Mesenchymal stem cell (in vitro differentiated cells and primary cell): Measurements from ENCODE around the gene TTLL1.
A peak's percentile ranks its signal among the peaks of the same experiment; 100 is the strongest.

Experiments
- DNase-seq: peaks from one replicate; pipeline ENCODE4 v3.0.0-alpha.2; 2013
- H2AFZ ChIP-seq: one replicate; pipeline ENCODE4 v1.6.1; 2013; ENCODE audit warnings: low read depth, mild to moderate bottlenecking, control low read depth, inconsistent platforms, low read length, moderate library complexity
- H2AK5ac ChIP-seq: 2 replicates; pipeline ENCODE4 v1.6.1; 2013; ENCODE audit warnings: low read length, moderate library complexity, mild to moderate bottlenecking, inconsistent platforms; ENCODE audit not compliant: severe bottlenecking
- H2BK120ac ChIP-seq: one replicate; pipeline ENCODE4 v1.6.1; 2013; ENCODE audit warnings: low read depth, mild to moderate bottlenecking, inconsistent platforms, low read length, moderate library complexity
- H2BK12ac ChIP-seq, 2 experiments: one replicate each; pipeline ENCODE4 v1.6.1; 2013; ENCODE audit warnings: inconsistent platforms in 2 of 2, low read length in 2 of 2, mild to moderate bottlenecking in 2 of 2, moderate library complexity in 2 of 2, control low read depth in 1 of 2
- H2BK15ac ChIP-seq: one replicate; pipeline ENCODE4 v1.6.1; 2013; ENCODE audit warnings: mild to moderate bottlenecking, low read depth, inconsistent platforms; ENCODE audit not compliant: poor library complexity, severe bottlenecking
- H2BK5ac ChIP-seq: 2 replicates; pipeline ENCODE4 v1.6.1; 2013; ENCODE audit warnings: low read depth, mild to moderate bottlenecking, low read length, control low read depth, inconsistent platforms; ENCODE audit not compliant: poor library complexity, severe bottlenecking
- H3K14ac ChIP-seq, 2 experiments: one replicate each; pipeline ENCODE4 v1.6.1; 2013; ENCODE audit warnings: inconsistent platforms in 2 of 2, low read length in 2 of 2, control low read depth in 1 of 2, mild to moderate bottlenecking in 1 of 2, moderate library complexity in 1 of 2
- H3K18ac ChIP-seq, 2 experiments: one replicate each; pipeline ENCODE4 v1.6.1; 2013; ENCODE audit warnings: inconsistent platforms in 2 of 2, low read length in 2 of 2, control low read depth in 1 of 2, low read depth in 1 of 2, mild to moderate bottlenecking in 1 of 2
- H3K23ac ChIP-seq, 2 experiments: one replicate each; pipeline ENCODE4 v1.6.1; 2013; ENCODE audit warnings: inconsistent platforms in 2 of 2, low read length in 2 of 2, mild to moderate bottlenecking in 2 of 2, moderate library complexity in 2 of 2, control low read depth in 1 of 2
- H3K27ac ChIP-seq: 2 replicates; pipeline ENCODE4 v1.5.1; 2013; ENCODE audit warnings: mild to moderate bottlenecking, moderate library complexity, low read length, control low read depth, inconsistent platforms; ENCODE audit not compliant: poor library complexity, severe bottlenecking
- H3K27me3 ChIP-seq, 2 experiments: 2 replicates each; pipeline versions ENCODE4 v1.6.1 to v1.7.0; 2013; ENCODE audit warnings: low read length in 2 of 2, mild to moderate bottlenecking in 2 of 2, moderate library complexity in 2 of 2, control low read depth in 1 of 2, inconsistent platforms in 1 of 2; ENCODE audit not compliant: control insufficient read depth in 1 of 2, insufficient read depth in 1 of 2
- H3K36me3 ChIP-seq, 2 experiments: 2 replicates each; pipeline versions ENCODE4 v1.6.1 to v1.7.0; 2013; ENCODE audit warnings: low read length in 2 of 2, control low read depth in 1 of 2, inconsistent platforms in 1 of 2, low read depth in 1 of 2, mild to moderate bottlenecking in 1 of 2; ENCODE audit not compliant: insufficient read depth in 2 of 2, control insufficient read depth in 1 of 2
- H3K4ac ChIP-seq, 2 experiments: one replicate each; pipeline ENCODE4 v1.6.1; 2013; ENCODE audit warnings: inconsistent platforms in 2 of 2, low read length in 2 of 2, mild to moderate bottlenecking in 2 of 2, moderate library complexity in 2 of 2, control low read depth in 1 of 2, low read depth in 1 of 2
- H3K4me1 ChIP-seq: 2 replicates; pipeline ENCODE4 v1.6.1; 2013; ENCODE audit warnings: low read depth, low read length, control low read depth; ENCODE audit not compliant: control insufficient read depth, insufficient read depth
- H3K4me2 ChIP-seq: 2 replicates; pipeline ENCODE4 v1.6.1; 2013; ENCODE audit warnings: low read length, mild to moderate bottlenecking, inconsistent platforms; ENCODE audit not compliant: poor library complexity, severe bottlenecking
- H3K4me3 ChIP-seq, 2 experiments: 2 replicates each; pipeline versions ENCODE4 v1.5.1 to v1.7.0; 2013; ENCODE audit warnings: low read length in 2 of 2, mild to moderate bottlenecking in 2 of 2, control low read depth in 1 of 2, low read depth in 1 of 2; ENCODE audit not compliant: insufficient read depth in 1 of 2
- H3K79me1 ChIP-seq: replicated peaks from 2 replicates; pipeline ENCODE4 v1.6.1; 2013; ENCODE audit warnings: mild to moderate bottlenecking, control low read depth, low read length, inconsistent platforms; ENCODE audit not compliant: poor library complexity, severe bottlenecking
- H3K9ac ChIP-seq: 2 replicates; pipeline ENCODE4 v1.7.0; 2013; ENCODE audit warnings: mild to moderate bottlenecking, low read length, moderate library complexity
- H3K9me3 ChIP-seq: 2 replicates; pipeline ENCODE4 v1.7.0; 2013; ENCODE audit warnings: mild to moderate bottlenecking, low read length; ENCODE audit not compliant: control insufficient read depth
- H4K8ac ChIP-seq: one replicate; pipeline ENCODE4 v1.6.1; 2013; ENCODE audit warnings: inconsistent platforms, mild to moderate bottlenecking, low read length, moderate library complexity
- H4K91ac ChIP-seq: one replicate; pipeline ENCODE4 v1.6.1; 2013; ENCODE audit warnings: mild to moderate bottlenecking, low read length, inconsistent platforms
- WGBS: methylation state at CpG from one replicate; pipeline ENCODE4 v1.1.7; 2013; ENCODE audit warnings: mixed read lengths; 5-methylcytosine and 5-hydroxymethylcytosine counted together

Gene TTLL1

GRCh38 chr22:43080616-43081015, 8.6 kb downstream of the TTLL1 start:
- Histone ChIP-seq H3K27ac (no peak overlapping the region), H2BK12ac (no peak overlapping the region), H2BK15ac (no peak overlapping the region)

GRCh38 chr22:43079742-43080141, 9.4 kb downstream of the TTLL1 start:
- no peak overlapping the region for H2BK120ac ChIP-seq
- H2AK5ac ChIP-seq, result no peak overlapping the region
- peaks cover 1% of the 10 kb centered on the region for H3K4me1 ChIP-seq
- H2BK12ac ChIP-seq, result no peak overlapping the region
- H3K27ac ChIP-seq, result no peak overlapping the region
- H3K27me3 ChIP-seq, result no peaks in the 10 kb centered on the region
- no peak overlapping the region for H4K91ac ChIP-seq
- no peak overlapping the region for H2AFZ ChIP-seq
- peaks cover 8 to 24% of the 10 kb centered on the region in 2 experiments for H3K36me3 ChIP-seq
- no peak overlapping the region for H3K9ac ChIP-seq
- peaks cover 9% of the 10 kb centered on the region for H3K79me1 ChIP-seq
- H3K14ac ChIP-seq, result no peak overlapping the region
- H3K23ac ChIP-seq, result no peak overlapping the region
- no peak overlapping the region for H2BK15ac ChIP-seq
- no peak overlapping the region for H3K4ac ChIP-seq
- 96% methylated on average over 14 of the region's 14 CpGs for WGBS
- H2BK5ac ChIP-seq, result no peak overlapping the region
- no peaks in the 10 kb centered on the region for H3K9me3 ChIP-seq
- no peak overlapping the region for H3K18ac ChIP-seq
- no peak overlapping the region for H3K4me2 ChIP-seq
- DNase-seq, result no peak
- H3K4me3 ChIP-seq, result no peak overlapping the region
- H4K8ac ChIP-seq, result no peak overlapping the region

More at GRCh38 chr22:43080616-43081015, 8.6 kb downstream of the TTLL1 start:
- Histone ChIP-seq H4K91ac (no peak overlapping the region), H2AFZ (no peak overlapping the region), H3K14ac (no peak overlapping the region), H3K4ac (no peak overlapping the region), H3K79me1 (peaks cover 8% of the 10 kb centered on the region), H3K9ac (no peak overlapping the region), H3K36me3 (peaks cover 0 to 18% of the 10 kb centered on the region in 2 experiments), H3K4me1 (no peaks in the 10 kb centered on the region), H3K4me2 (no peak overlapping the region), H3K23ac (no peak overlapping the region), H4K8ac (no peak overlapping the region), H2AK5ac (no peak overlapping the region), H3K27me3 (no peaks in the 10 kb centered on the region), H3K9me3 (no peaks in the 10 kb centered on the region), H2BK5ac (no peak overlapping the region), H3K18ac (no peak overlapping the region), H3K4me3 (no peak overlapping the region), H2BK120ac (no peak overlapping the region)
- DNase-seq, result no peak
- WGBS, result 96% methylated on average over 2 of the region's 2 CpGs

- H3K23ac ChIP-seq, result no peak overlapping the region
- H2AK5ac ChIP-seq, result no peak overlapping the region
- no peak overlapping the region for H2BK120ac ChIP-seq
- H3K4me1 ChIP-seq, result peaks cover 1% of the 10 kb centered on the region
- no peak overlapping the region for H3K4me2 ChIP-seq
- no peak for DNase-seq
- no peak overlapping the region for H2AFZ ChIP-seq
- H4K91ac ChIP-seq, result no peak overlapping the region
- 68% methylated on average over 4 of the region's 12 CpGs for WGBS
- H2BK12ac ChIP-seq, result no peak overlapping the region
- H3K79me1 ChIP-seq, result peaks cover 8% of the 10 kb centered on the region
- no peak overlapping the region for H3K4ac ChIP-seq
- no peak overlapping the region for H3K9ac ChIP-seq
- H3K27me3 ChIP-seq, result no peaks in the 10 kb centered on the region
- H2BK5ac ChIP-seq, result no peak overlapping the region
- no peak overlapping the region for H3K4me3 ChIP-seq
- H4K8ac ChIP-seq, result no peak overlapping the region
- no peak overlapping the region for H3K14ac ChIP-seq
- H3K27ac ChIP-seq, result no peak overlapping the region
- H2BK15ac ChIP-seq, result no peak overlapping the region
- H3K9me3 ChIP-seq, result no peaks in the 10 kb centered on the region
- H3K18ac ChIP-seq, result no peak overlapping the region
- H3K36me3 ChIP-seq, result peaks cover 8 to 28% of the 10 kb centered on the region in 2 experiments
These were observed 10.7 kb downstream of the TTLL1 start for GRCh38 chr22:43078522-43078921.

GRCh38 chr22:43077121-43077877, 11.9 kb downstream of the TTLL1 start:
- Histone ChIP-seq H3K79me1 (peaks cover 7% of the 10 kb centered on the region), H2BK15ac (no peak overlapping the region), H2AFZ (no peak overlapping the region), H3K27ac (no peak overlapping the region), H3K9me3 (no peaks in the 10 kb centered on the region), H3K18ac (no peak overlapping the region), H4K8ac (peak overlapping the region; percentile 45), H2BK12ac (no peak overlapping the region), H3K9ac (no peak overlapping the region), H4K91ac (peak overlapping the region; percentile 16), H3K4me1 (peaks cover 1% of the 10 kb centered on the region), H3K4ac (no peak overlapping the region), H2AK5ac (no peak overlapping the region), H2BK120ac (no peak overlapping the region), H3K4me2 (no peak overlapping the region), H3K23ac (no peak overlapping the region), H2BK5ac (no peak overlapping the region), H3K14ac (no peak overlapping the region), H3K27me3 (no peaks in the 10 kb centered on the region), H3K4me3 (no peak overlapping the region), H3K36me3 (peaks cover 8 to 28% of the 10 kb centered on the region in 2 experiments)
- no peak for DNase-seq
- 90% methylated on average over 19 of the region's 20 CpGs for WGBS
